Endometrial microvascular endothelial cells (primary cell): ENCODE measurements around the gene WDR41. TPM values are rescaled to one million over a fixed set of nuclear protein-coding genes. Genes with fewer than 3 reads are reported as not detected.

ENCODE experiments used
- total RNA-seq: library from RNA; depleted of rRNA; stranded (reverse); fragments of >200 nt; gene quantifications from one replicate; pipeline ENCODE4 v1.2.3, GENCODE V29; 2015; ENCODE audit errors: inconsistent ontology term

The WDR41 gene
- total RNA-seq, 1 donor from 2014 or later: 88.5 TPM

Other genes starting within 250 kb of the WDR41 start
- not detected for gene OTP, start 146.4 kb upstream of the WDR41 start, total RNA-seq